Measurements from ENCODE around the gene LPCAT1.
"Not testable (repeated sequence)": the region's sequence is repeated elsewhere in the genome, so short reads cannot be mapped to it uniquely, and the experiment has no call there.

LPCAT1 gene

GRCh38 chr5:1462358-1462757, 61.4 kb downstream of the LPCAT1 start:
- no peak for DNase-seq

- no peak for DNase-seq
These were observed 62.4 kb downstream of the LPCAT1 start for GRCh38 chr5:1461396-1461795.

GRCh38 chr5:1460054-1460682, 63.6 kb downstream of the LPCAT1 start:
- no peak for DNase-seq

GRCh38 chr5:1459435-1459834, 64.3 kb downstream of the LPCAT1 start:
- DNase-seq: not testable (repeated sequence)

- not testable (repeated sequence) for DNase-seq
These were observed 67.5 kb downstream of the LPCAT1 start for GRCh38 chr5:1456110-1456881.

GRCh38 chr5:1453613-1454012, 70.1 kb downstream of the LPCAT1 start:
- no peak for DNase-seq

DNA sequence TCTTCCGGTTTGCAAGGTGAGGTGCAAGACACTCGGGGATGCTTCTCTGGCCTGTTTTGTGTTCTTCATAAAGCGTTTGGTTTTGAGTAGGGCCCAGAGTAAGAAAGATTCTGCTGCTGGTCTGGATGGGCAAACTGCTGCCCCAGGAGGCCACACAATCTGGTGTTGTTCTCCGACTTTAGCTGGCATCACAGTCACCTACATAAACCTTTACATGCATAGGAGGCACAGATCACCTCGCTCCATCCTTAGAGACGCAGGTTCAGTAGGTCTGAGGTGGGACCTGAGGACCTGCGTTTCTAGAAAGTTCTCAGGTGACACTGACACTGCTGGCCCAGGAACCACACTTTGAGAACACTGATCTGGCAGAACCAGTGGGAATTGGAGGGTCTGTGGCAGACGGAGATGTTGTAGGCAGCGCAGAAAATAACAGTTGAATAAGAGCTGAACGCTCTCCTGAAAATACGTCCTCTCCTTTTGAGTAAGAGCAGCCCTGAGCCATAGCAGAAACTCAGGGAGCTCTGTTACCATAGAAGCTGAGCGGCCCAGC, 74.6 kb downstream of the LPCAT1 start:
- DNase-seq: no peak

- DNase-seq: no peak
These were observed 75.2 kb downstream of the LPCAT1 start for GRCh38 chr5:1448511-1449011.

- no peak for DNase-seq
These were observed 75.9 kb downstream of the LPCAT1 start for GRCh38 chr5:1447671-1448361.

- no peak for DNase-seq
These were observed 77.0 kb downstream of the LPCAT1 start for GRCh38 chr5:1446602-1447343.

GRCh38 chr5:1445689-1446601, 77.8 kb downstream of the LPCAT1 start:
- DNase-seq: no peak

- DNase-seq: no peak
These were observed 78.5 kb downstream of the LPCAT1 start, which contains the start of gene SLC6A3 for GRCh38 chr5:1445313-1445688. Gene SLC6A3, minus strand, starts transcription at chr5:1445440. Its CDS starts 2,243 bp downstream, at chr5:1443197.

- no peak for DNase-seq
These were observed 79.2 kb downstream of the LPCAT1 start for GRCh38 chr5:1444361-1445189.

- no peak for DNase-seq
These were observed 79.8 kb downstream of the LPCAT1 start for GRCh38 chr5:1443991-1444360.

- no peak for DNase-seq
These were observed 80.6 kb downstream of the LPCAT1 start for GRCh38 chr5:1443171-1443570.

DNA sequence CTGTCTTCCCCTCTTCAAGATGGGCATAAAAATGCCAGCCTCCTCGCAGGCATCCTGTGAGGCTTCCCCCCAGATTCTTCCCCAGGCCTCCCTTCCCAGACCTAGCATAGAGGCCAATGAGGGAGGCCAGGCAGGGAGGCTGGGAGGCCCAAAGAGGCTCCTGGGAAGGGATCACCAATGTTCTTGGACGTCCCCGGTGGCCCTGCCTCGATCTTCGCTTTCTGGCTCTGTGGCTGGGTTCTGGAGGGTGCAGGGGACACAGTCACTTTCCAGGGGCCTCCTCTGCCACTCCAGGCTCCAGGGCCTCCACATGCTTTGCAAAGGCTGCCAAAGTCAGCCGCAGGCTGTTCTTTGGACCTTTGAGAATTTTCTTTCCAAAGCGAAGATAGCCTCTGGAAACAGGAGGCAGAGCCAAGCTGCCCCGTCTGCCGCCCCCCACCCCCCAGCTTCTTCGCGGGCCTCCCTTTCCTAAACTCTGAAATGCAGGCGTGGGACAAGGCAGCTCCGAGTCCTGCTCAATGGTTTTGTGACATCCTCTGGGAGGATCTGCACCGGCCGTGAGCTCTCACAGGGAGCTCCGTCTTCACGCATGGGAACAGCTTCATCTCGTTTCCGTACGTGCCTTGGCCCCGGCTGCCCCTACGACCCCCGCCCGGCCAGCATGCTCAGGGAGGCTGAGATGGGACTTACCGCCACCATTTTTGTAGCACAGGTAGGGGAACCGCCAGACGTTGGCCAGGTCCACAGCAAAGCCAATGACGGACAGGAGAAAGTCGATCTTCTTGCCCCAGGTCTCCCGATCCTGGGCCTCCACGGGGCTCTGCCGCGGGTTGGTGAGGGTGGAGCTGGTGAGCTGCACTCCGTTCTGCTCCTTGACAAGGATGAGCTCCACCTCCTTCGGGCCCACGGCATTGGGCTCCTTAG, 81.3 kb downstream of the LPCAT1 start:
- DNase-seq: no peak

GRCh38 chr5:1441166-1441865, 82.4 kb downstream of the LPCAT1 start:
- DNase-seq: no peak

GRCh38 chr5:1440098-1440493, 83.7 kb downstream of the LPCAT1 start:
- no peak for DNase-seq

Measured in DMS 273 treated with DMSO at 0.1 percent for 48 hours (cell line).